GM13977 (cell line): ENCODE results near the gene SLC19A1.

Experiments
- DNase-seq: peaks from one replicate; pipeline ENCODE4 v3.0.0; 2012; ENCODE audit warnings: low spot score
- CTCF ChIP-seq: IDR thresholded peaks from 2 replicates; pipeline ENCODE4 v1.5.1; 2012; ENCODE audit warnings: mild to moderate bottlenecking, control low read depth; ENCODE audit not compliant: insufficient read depth; ENCODE audit errors: extremely low read depth, missing control alignments
- in situ Hi-C: fragments of 300-500 bp; cut with MboI; formaldehyde crosslinking; loops from one replicate; pipeline ENCODE4 v1.12.0; 2022; ENCODE audit warnings: low sequenced_read_pairs, low pct_unique_long_range_greater_than_20kb, mixed read lengths, inconsistent platforms; ENCODE audit not compliant: unreplicated experiment

SLC19A1 gene

DNA sequence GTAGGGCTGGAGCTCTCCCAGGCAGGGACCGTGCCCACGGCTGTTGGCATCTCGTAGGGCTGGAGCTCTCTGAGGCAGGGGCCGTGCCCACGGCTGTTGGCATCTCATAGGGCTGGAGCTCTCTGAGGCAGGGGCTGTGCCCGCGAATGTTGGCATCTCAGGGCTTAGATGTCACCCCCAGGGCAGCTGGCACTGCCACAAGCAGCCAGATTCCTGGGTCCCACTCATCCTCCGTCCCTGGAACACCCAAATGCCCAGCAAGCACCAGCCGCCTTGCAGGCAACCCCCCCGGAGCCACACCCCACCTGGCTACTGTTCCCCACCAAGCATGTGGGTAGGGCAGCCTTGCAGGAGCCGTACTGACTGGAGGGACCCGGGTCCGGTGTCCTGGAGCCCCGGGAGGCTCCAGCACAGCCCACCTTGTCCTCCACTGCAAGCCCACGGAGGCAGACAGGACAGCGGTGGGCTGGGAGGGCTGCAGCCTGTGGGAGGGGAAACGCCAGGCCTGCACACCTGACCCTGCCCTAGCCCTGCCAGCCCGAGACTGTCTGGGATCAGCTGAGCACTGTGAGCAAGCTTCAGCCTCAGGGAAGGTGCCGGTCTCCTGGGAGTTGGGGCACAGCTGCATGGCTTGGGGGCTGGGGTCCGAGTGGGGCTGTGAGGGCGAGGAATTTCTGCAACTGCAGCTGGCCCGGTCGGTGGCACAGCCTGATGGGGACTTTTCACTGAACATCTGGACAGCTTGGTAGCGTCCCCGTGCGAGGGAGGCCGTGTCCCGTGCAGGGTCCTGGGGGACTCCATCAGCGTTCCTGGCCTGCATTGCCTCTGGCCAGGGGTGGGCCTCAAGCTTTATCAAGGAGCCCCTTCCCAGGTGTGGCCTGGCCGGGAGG lies 83.7 kb downstream of the SLC19A1 start:
- no peak for TF ChIP-seq CTCF
- DNase-seq: no peak
- in situ Hi-C loops: no loop called here

GRCh38 chr21:45457832-45458172 lies 84.4 kb downstream of the SLC19A1 start:
- no peak for TF ChIP-seq CTCF
- in situ Hi-C loops: no loop called here
- DNase-seq: no peak

DNA sequence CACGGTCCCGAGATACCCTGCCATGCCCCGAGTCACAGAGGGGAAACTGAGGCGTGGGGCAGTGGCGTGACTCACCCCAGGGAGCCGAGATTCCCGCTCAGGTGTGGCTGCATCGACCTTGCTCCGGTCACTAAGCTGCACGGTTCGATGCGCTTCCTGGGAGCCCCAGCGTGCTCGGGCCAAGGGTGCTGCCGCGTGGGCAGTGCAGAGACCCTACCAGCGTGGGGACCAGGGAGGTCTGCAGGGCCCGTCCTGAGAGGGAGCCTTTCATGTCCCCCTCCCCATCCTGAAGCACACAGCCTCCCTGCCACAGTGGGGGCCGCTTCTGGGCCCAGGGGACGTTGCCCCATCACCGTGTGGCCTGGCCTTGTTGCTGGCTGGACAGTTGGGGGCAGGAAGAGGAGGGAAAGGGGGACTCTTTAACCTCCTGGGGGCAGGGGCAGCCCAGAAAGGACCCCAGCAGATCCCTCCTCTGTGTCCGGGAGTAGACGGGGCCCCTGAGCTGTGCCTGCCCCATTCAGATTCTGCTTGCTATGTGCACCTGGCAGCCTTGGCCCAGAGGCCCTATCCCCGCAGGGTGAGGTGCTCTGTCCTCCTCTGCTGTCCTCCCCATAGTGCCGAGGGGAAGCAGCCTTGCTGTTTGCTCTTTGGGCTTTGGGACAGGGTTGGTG lies 84.9 kb downstream of the SLC19A1 start:
- no peak for TF ChIP-seq CTCF
- no peak for DNase-seq
- in situ Hi-C loops: no loop called here

- TF ChIP-seq CTCF: no peak
- in situ Hi-C loops: no loop called here
- no peak for DNase-seq
These were observed 85.6 kb downstream of the SLC19A1 start for GRCh38 chr21:45456584-45457160.

GRCh38 chr21:45455674-45456583 lies 86.3 kb downstream of the SLC19A1 start:
- no peak for DNase-seq
- in situ Hi-C loops: no loop called here
- TF ChIP-seq CTCF: no peak
